ENCODE results near the gene COL8A1.

The COL8A1 gene

DNA sequence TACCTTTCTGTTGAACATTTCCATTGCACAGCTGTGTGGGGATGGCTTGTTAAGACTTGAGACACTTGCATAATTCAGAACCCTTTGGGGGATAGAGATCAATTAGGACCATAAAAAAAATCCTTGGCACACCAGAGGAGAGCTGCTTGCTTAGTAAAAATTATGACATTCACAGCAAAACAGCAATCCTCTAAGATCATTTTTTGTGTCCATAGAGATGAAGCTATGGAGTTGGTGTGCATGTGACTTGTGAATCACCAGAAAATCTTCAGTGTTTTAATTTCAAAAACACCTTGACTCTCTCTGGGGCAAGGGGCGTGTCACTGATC lies 7.7 kb downstream of the COL8A1 start:
- TF ChIP-seq NFIC (IDR thresholded peaks at IDR 0.05): no peak
- TF ChIP-seq EGR1 (IDR thresholded peaks at IDR 0.05): no peak
- TF ChIP-seq TAF1 (IDR thresholded peaks at IDR 0.05; ENCODE audit: low read depth): no peak

GRCh38 chr3:99647081-99647480 lies 8.7 kb downstream of the COL8A1 start:
- TF ChIP-seq RAD21 (IDR thresholded peaks at IDR 0.05; ENCODE audit: low read depth) (no peak), TAF1 (IDR thresholded peaks at IDR 0.05; ENCODE audit: low read depth) (no peak), NFIC (IDR thresholded peaks at IDR 0.05) (no peak), USF1 (IDR thresholded peaks at IDR 0.05) (no peak), CREB1 (IDR thresholded peaks at IDR 0.05; ENCODE audit: low read depth) (no peak), MAX (IDR thresholded peaks at IDR 0.05) (no peak), YY1 (IDR thresholded peaks at IDR 0.05; ENCODE audit: low read depth) (no peak), TCF12 (IDR thresholded peaks at IDR 0.05; ENCODE audit: low read depth) (no peak), CEBPB (IDR thresholded peaks at IDR 0.05) (no peak), TEAD4 (IDR thresholded peaks at IDR 0.05) (no peak)

DNA sequence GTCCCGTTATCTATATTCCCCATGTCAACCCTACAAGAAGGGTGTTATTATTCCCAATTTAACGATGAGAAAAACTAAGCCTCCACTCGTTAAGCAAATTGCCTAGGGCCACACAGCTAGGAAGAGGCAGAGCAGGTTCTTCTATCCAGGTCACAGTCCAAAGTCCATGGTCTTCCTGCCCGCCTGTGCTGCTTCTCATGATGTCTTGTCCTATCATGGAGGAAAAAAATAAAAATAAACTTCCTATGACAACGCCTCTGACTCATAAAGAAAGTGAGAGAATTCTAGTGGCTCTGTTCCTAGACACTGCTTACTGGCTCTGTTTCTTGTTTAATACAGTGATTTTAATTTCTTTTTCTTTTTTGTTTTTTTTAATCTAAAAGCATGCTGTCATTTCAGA lies 9.7 kb downstream of the COL8A1 start:
- TF ChIP-seq ZBTB7A (IDR thresholded peaks at IDR 0.05; ENCODE audit: low read depth): no peak
- TF ChIP-seq EGR1 (IDR thresholded peaks at IDR 0.05): no peak
- TF ChIP-seq MAX (IDR thresholded peaks at IDR 0.05): no peak
- TF ChIP-seq TEAD4 (IDR thresholded peaks at IDR 0.05): no peak
- TF ChIP-seq NFIC (IDR thresholded peaks at IDR 0.05): no peak
- no peak for TF ChIP-seq FOXM1 (IDR thresholded peaks at IDR 0.05; ENCODE audit: borderline replicate concordance, low read depth)
- no peak for TF ChIP-seq TAF1 (IDR thresholded peaks at IDR 0.05; ENCODE audit: low read depth)
- TF ChIP-seq CREB1 (IDR thresholded peaks at IDR 0.05; ENCODE audit: low read depth): no peak
- no peak for TF ChIP-seq YY1 (IDR thresholded peaks at IDR 0.05; ENCODE audit: low read depth)
- no peak for TF ChIP-seq TCF12 (IDR thresholded peaks at IDR 0.05; ENCODE audit: low read depth)
- TF ChIP-seq USF1 (IDR thresholded peaks at IDR 0.05): no peak
- no peak for TF ChIP-seq REST (IDR thresholded peaks at IDR 0.05; ENCODE audit: low read depth)
- no peak for TF ChIP-seq RAD21 (IDR thresholded peaks at IDR 0.05; ENCODE audit: low read depth)
- no peak for TF ChIP-seq EP300 (IDR thresholded peaks at IDR 0.05; ENCODE audit: borderline replicate concordance)
- TF ChIP-seq CEBPB (IDR thresholded peaks at IDR 0.05): no peak

GRCh38 chr3:99648516-99648915 lies 10.1 kb downstream of the COL8A1 start:
- TF ChIP-seq REST (IDR thresholded peaks at IDR 0.05; ENCODE audit: low read depth): no peak
- TF ChIP-seq RAD21 (IDR thresholded peaks at IDR 0.05; ENCODE audit: low read depth): no peak
- no peak for TF ChIP-seq TAF1 (IDR thresholded peaks at IDR 0.05; ENCODE audit: low read depth)
- TF ChIP-seq CREB1 (IDR thresholded peaks at IDR 0.05; ENCODE audit: low read depth): no peak
- TF ChIP-seq CEBPB (IDR thresholded peaks at IDR 0.05): no peak
- TF ChIP-seq NFIC (IDR thresholded peaks at IDR 0.05): no peak
- no peak for TF ChIP-seq EGR1 (IDR thresholded peaks at IDR 0.05)
- TF ChIP-seq TEAD4 (IDR thresholded peaks at IDR 0.05): no peak
- TF ChIP-seq MAX (IDR thresholded peaks at IDR 0.05): no peak
- no peak for TF ChIP-seq USF1 (IDR thresholded peaks at IDR 0.05)
- no peak for TF ChIP-seq ZBTB7A (IDR thresholded peaks at IDR 0.05; ENCODE audit: low read depth)

DNA sequence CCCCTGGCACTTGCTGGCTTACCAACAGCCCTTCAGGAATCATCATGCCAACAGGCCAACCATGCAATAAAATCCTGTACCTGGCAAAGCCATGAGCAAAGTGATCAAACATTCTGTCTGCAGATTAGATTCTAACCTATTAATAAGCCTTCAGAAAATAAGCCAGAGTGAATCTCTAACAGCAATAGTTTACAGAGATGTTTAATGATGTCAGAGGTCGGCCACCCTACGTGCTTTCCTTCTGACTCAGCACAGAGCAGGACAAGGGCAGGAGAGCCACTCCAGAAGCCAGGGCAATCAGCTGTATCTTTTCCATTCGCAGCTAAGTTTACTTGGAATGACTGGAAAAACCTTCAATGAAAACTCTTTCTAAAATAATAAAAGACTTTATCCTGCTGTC lies 13.1 kb downstream of the COL8A1 start:
- TF ChIP-seq TEAD4 (IDR thresholded peaks at IDR 0.05): peak; percentile 56; the same call in 1 of the 2 replicates
- peak; percentile 23; the same call in 1 of the 2 replicates for TF ChIP-seq EP300 (IDR thresholded peaks at IDR 0.05; ENCODE audit: borderline replicate concordance)
- TF ChIP-seq YY1 (IDR thresholded peaks at IDR 0.05; ENCODE audit: low read depth): no peak

DNA sequence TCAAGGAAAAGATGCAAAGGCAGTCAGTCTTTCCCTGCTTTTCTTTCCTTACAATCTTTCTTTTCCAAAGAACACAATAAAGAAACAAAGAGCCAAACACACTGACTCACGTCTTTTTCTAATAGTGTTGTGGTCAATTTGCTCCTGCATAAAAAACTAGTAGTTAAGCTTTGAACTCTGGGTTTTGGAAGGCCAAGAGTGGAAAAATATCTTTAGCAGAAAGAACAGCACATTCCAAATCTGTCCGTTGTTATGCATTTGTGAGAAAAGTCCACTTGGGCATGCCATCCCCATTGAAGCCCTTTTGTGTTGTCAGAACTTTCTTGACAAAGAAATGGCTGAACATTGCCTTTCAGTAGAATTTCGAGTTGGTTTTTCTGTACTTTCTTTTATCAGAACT lies 18.2 kb downstream of the COL8A1 start:
- TF ChIP-seq YY1 (IDR thresholded peaks at IDR 0.05; ENCODE audit: low read depth) (no peak), TEAD4 (IDR thresholded peaks at IDR 0.05) (no peak), NFIC (IDR thresholded peaks at IDR 0.05) (no peak), MAX (IDR thresholded peaks at IDR 0.05) (no peak), USF1 (IDR thresholded peaks at IDR 0.05) (no peak), EGR1 (IDR thresholded peaks at IDR 0.05) (no peak), FOXM1 (IDR thresholded peaks at IDR 0.05; ENCODE audit: borderline replicate concordance, low read depth) (no peak), EP300 (IDR thresholded peaks at IDR 0.05; ENCODE audit: borderline replicate concordance) (no peak), TCF12 (IDR thresholded peaks at IDR 0.05; ENCODE audit: low read depth) (no peak), ZBTB7A (IDR thresholded peaks at IDR 0.05; ENCODE audit: low read depth) (no peak), CREB1 (IDR thresholded peaks at IDR 0.05; ENCODE audit: low read depth) (no peak), TAF1 (IDR thresholded peaks at IDR 0.05; ENCODE audit: low read depth) (no peak), REST (IDR thresholded peaks at IDR 0.05; ENCODE audit: low read depth) (no peak), RAD21 (IDR thresholded peaks at IDR 0.05; ENCODE audit: low read depth) (no peak), CEBPB (IDR thresholded peaks at IDR 0.05) (no peak)
